Loucy (cell line): ENCODE results near the gene UTP4.

Experiments
- H2AFZ ChIP-seq: fragments of 200-600 bp; sonication (generic); 2 replicates; pipeline ENCODE4 v1.6.0; 2016; ENCODE audit warnings: antibody characterized with exemption, mild to moderate bottlenecking, low read length, moderate library complexity
- H3F3A ChIP-seq: fragments of 200-600 bp; 2 replicates; pipeline ENCODE4 v1.6.0; 2016; ENCODE audit warnings: antibody characterized with exemption, low read depth, mild to moderate bottlenecking
- H3K27me3 ChIP-seq: fragments of 200-600 bp; sonication (generic); 2 replicates; pipeline ENCODE4 v1.6.1; 2014; ENCODE audit warnings: low read length, mild to moderate bottlenecking; ENCODE audit not compliant: insufficient read depth, poor library complexity, severe bottlenecking
- H3K36me3 ChIP-seq: fragments of 200-600 bp; sonication (generic); 2 replicates; pipeline ENCODE4 v1.6.1; 2016; ENCODE audit warnings: low read length; ENCODE audit not compliant: insufficient read depth
- H3K4me1 ChIP-seq: fragments of 200-600 bp; sonication (generic); 2 replicates; pipeline ENCODE4 v1.5.1; 2014; ENCODE audit warnings: low read length, mild to moderate bottlenecking; ENCODE audit not compliant: insufficient read depth, poor library complexity, severe bottlenecking
- H3K4me2 ChIP-seq: fragments of 200-600 bp; sonication (generic); 2 replicates; pipeline ENCODE4 v1.6.0; 2014; ENCODE audit warnings: antibody characterized with exemption, low read length, low read depth, mild to moderate bottlenecking; ENCODE audit not compliant: poor library complexity, severe bottlenecking
- H3K4me3 ChIP-seq: fragments of 200-600 bp; sonication (generic); 2 replicates; pipeline ENCODE4 v1.5.1; 2014; ENCODE audit warnings: low read length, mild to moderate bottlenecking, mixed read lengths; ENCODE audit not compliant: poor library complexity, severe bottlenecking
- H3K79me2 ChIP-seq: fragments of 200-600 bp; sonication (generic); 2 replicates; pipeline ENCODE4 v1.6.1; 2014; ENCODE audit warnings: low read length; ENCODE audit not compliant: insufficient read depth
- H3K9ac ChIP-seq: fragments of 200-600 bp; sonication (generic); 2 replicates; pipeline ENCODE4 v1.6.0; 2014; ENCODE audit warnings: mild to moderate bottlenecking, low read depth, low read length, moderate library complexity; ENCODE audit not compliant: poor library complexity, severe bottlenecking
- H3K9me2 ChIP-seq: fragments of 200-600 bp; sonication (generic); replicated peaks from 2 replicates; pipeline ENCODE4 v1.6.1; 2016; ENCODE audit warnings: low read depth, low read length, mixed read lengths
- H3K9me3 ChIP-seq: fragments of 200-600 bp; sonication (generic); 2 replicates; pipeline ENCODE4 v1.6.1; 2014; ENCODE audit warnings: mild to moderate bottlenecking, antibody characterized with exemption, low read length, low read depth; ENCODE audit not compliant: insufficient read depth
- H4K20me1 ChIP-seq: fragments of 200-600 bp; sonication (generic); 2 replicates; pipeline ENCODE4 v1.6.0; 2014; ENCODE audit warnings: antibody characterized with exemption, low read length, mild to moderate bottlenecking; ENCODE audit not compliant: insufficient read depth, poor library complexity, severe bottlenecking
- CTCF ChIP-seq: fragments of 200-600 bp; sonication (generic); conservative IDR thresholded peaks from 2 replicates; pipeline ENCODE4 v1.5.1; 2014; ENCODE audit warnings: mild to moderate bottlenecking, antibody characterized with exemption, low read length
- EZH2phosphoT487 ChIP-seq: fragments of 200-600 bp; IDR thresholded peaks from 2 replicates; pipeline ENCODE4 v1.6.1; 2018; ENCODE audit warnings: antibody characterized with exemption, mild to moderate bottlenecking, moderate library complexity, borderline replicate concordance

Gene UTP4

GRCh38 chr16:69191136-69191535 is 58.7 kb downstream of the UTP4 start:
- peak overlapping the region; percentile 91 for H3K4me2 ChIP-seq
- peaks cover 39% of the 10 kb centered on the region for H3K79me2 ChIP-seq

DNA sequence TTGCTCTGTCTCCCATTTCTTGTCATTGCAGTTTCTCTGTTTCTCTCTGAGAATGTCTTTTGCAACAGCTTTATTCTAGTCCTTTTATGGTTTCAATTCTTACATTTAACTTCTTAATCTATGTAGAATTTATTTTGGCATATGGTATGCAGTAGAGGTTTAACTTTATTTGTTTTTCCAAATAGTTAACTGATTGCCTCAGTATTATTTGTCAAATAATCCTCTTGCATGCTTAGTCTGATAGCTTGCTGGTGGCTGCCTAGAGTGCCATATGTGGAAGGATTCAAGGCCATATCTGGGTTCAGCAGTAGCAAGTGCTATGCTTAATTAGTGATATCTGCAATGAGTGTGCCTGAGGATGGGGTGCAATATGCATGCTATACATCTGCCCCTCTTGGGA is 61.4 kb downstream of the UTP4 start:
- H3K9ac ChIP-seq, result no peak overlapping the region
- peaks cover 30% of the 10 kb centered on the region for H4K20me1 ChIP-seq
- H3K27me3 ChIP-seq, result no peaks in the 10 kb centered on the region
- no peak overlapping the region for H3K4me3 ChIP-seq
- no peak overlapping the region for H3K4me2 ChIP-seq
- no peaks in the 10 kb centered on the region for H3K36me3 ChIP-seq
- TF ChIP-seq CTCF, result no peak
- no peak for TF ChIP-seq EZH2phosphoT487
- H3K79me2 ChIP-seq, result peaks cover 36% of the 10 kb centered on the region
- no peaks in the 10 kb centered on the region for H3K9me2 ChIP-seq
- peaks cover 29% of the 10 kb centered on the region for H3K4me1 ChIP-seq
- no peaks in the 10 kb centered on the region for H3K9me3 ChIP-seq
- H2AFZ ChIP-seq, result no peak overlapping the region
- no peaks in the 10 kb centered on the region for H3F3A ChIP-seq

More at GRCh38 chr16:69191136-69191535, 58.7 kb downstream of the UTP4 start:
- peaks cover 35% of the 10 kb centered on the region for H3K4me1 ChIP-seq
- H3F3A ChIP-seq, result peaks cover 7% of the 10 kb centered on the region; the same call in 1 of the 2 replicates
- no peak overlapping the region for H3K4me3 ChIP-seq
- H3K9me2 ChIP-seq, result no peaks in the 10 kb centered on the region
- H2AFZ ChIP-seq, result no peak overlapping the region
- no peak overlapping the region for H3K9ac ChIP-seq
- H3K36me3 ChIP-seq, result no peaks in the 10 kb centered on the region
- TF ChIP-seq EZH2phosphoT487 (no peak), CTCF (no peak)
- H3K9me3 ChIP-seq, result no peaks in the 10 kb centered on the region
- H3K27me3 ChIP-seq, result no peaks in the 10 kb centered on the region
- peaks cover 35% of the 10 kb centered on the region for H4K20me1 ChIP-seq

- TF ChIP-seq EZH2phosphoT487, result no peak
- no peak for TF ChIP-seq CTCF
- no peaks in the 10 kb centered on the region for H3K9me3 ChIP-seq
- no peaks in the 10 kb centered on the region for H3K36me3 ChIP-seq
- H3K9me2 ChIP-seq, result no peaks in the 10 kb centered on the region
- H3K4me1 ChIP-seq, result peaks cover 23% of the 10 kb centered on the region
- no peak overlapping the region for H3K4me2 ChIP-seq
- no peaks in the 10 kb centered on the region for H3K27me3 ChIP-seq
- no peak overlapping the region for H3K9ac ChIP-seq
- H2AFZ ChIP-seq, result no peak overlapping the region
- no peak overlapping the region for H3K4me3 ChIP-seq
- H3F3A ChIP-seq, result no peaks in the 10 kb centered on the region
- peaks cover 33% of the 10 kb centered on the region for H3K79me2 ChIP-seq
- peaks cover 24% of the 10 kb centered on the region for H4K20me1 ChIP-seq
Measured at GRCh38 chr16:69194488-69194887, 62.0 kb downstream of the UTP4 start.
